WERI-Rb-1 (cell line): ENCODE data around the gene PRKCE.

Source experiments
- DNase-seq: peaks from one replicate; pipeline ENCODE4 v3.0.0-alpha.2; 2020
- H3K27ac ChIP-seq: fragments of 250-450 bp; sonication (Bioruptor Pico); 2 replicates; pipeline ENCODE4 v1.5.1; 2020; ENCODE audit warnings: mild to moderate bottlenecking, moderate library complexity
- H3K27me3 ChIP-seq: fragments of 250-450 bp; sonication (Bioruptor Pico); 2 replicates; pipeline ENCODE4 v1.5.1; 2021; ENCODE audit warnings: mild to moderate bottlenecking, low read depth, moderate library complexity; ENCODE audit not compliant: insufficient read depth, severe bottlenecking
- H3K36me3 ChIP-seq: fragments of 250-450 bp; sonication (Bioruptor Pico); 2 replicates; pipeline ENCODE4 v1.5.1; 2020; ENCODE audit warnings: mild to moderate bottlenecking, moderate library complexity
- H3K4me3 ChIP-seq: 2 replicates; pipeline ENCODE4 v1.5.1; 2011; ENCODE audit warnings: low read depth, mild to moderate bottlenecking, control low read depth, low read length
- H3K9me3 ChIP-seq: fragments of 250-450 bp; sonication (Bioruptor Pico); 2 replicates; pipeline ENCODE4 v1.5.1; 2021; ENCODE audit warnings: mild to moderate bottlenecking, moderate library complexity; ENCODE audit not compliant: severe bottlenecking
- CTCF ChIP-seq: IDR thresholded peaks from 2 replicates; pipeline ENCODE4 v1.5.1; 2011; ENCODE audit warnings: low read depth, mild to moderate bottlenecking, control low read depth, inconsistent platforms, low read length

The PRKCE gene

GRCh38 chr2:46171411-46171953, 520.0 kb downstream of the PRKCE start:
- no peak overlapping the region for H3K27ac ChIP-seq
- no peaks in the 10 kb centered on the region for H3K27me3 ChIP-seq
- no peak for DNase-seq

GRCh38 chr2:46171996-46172546, 520.6 kb downstream of the PRKCE start:
- no peak for DNase-seq
- Histone ChIP-seq H3K4me3 (no peak overlapping the region), H3K27me3 (no peaks in the 10 kb centered on the region), H3K36me3 (no peaks in the 10 kb centered on the region), H3K27ac (no peak overlapping the region), H3K9me3 (no peaks in the 10 kb centered on the region)
- no peak for TF ChIP-seq CTCF

More at GRCh38 chr2:46171411-46171953, 520.0 kb downstream of the PRKCE start:
- Histone ChIP-seq H3K9me3 (no peaks in the 10 kb centered on the region), H3K36me3 (no peaks in the 10 kb centered on the region), H3K4me3 (no peak overlapping the region)
- TF ChIP-seq CTCF = no peak

- no peaks in the 10 kb centered on the region for H3K36me3 ChIP-seq
- H3K27ac ChIP-seq = no peak overlapping the region
- H3K27me3 ChIP-seq = no peaks in the 10 kb centered on the region
- H3K4me3 ChIP-seq = no peak overlapping the region
- H3K9me3 ChIP-seq = no peaks in the 10 kb centered on the region
- DNase-seq = no peak
- no peak for TF ChIP-seq CTCF
These were observed 521.6 kb downstream of the PRKCE start for GRCh38 chr2:46173030-46173429.

- no peak for DNase-seq
- H3K27me3 ChIP-seq = no peaks in the 10 kb centered on the region
- no peak overlapping the region for H3K27ac ChIP-seq
These were observed 522.3 kb downstream of the PRKCE start for GRCh38 chr2:46173636-46174250.

GRCh38 chr2:46174345-46175170, 523.1 kb downstream of the PRKCE start:
- Histone ChIP-seq H3K9me3 (no peaks in the 10 kb centered on the region), H3K27ac (no peak overlapping the region), H3K36me3 (no peaks in the 10 kb centered on the region), H3K27me3 (no peaks in the 10 kb centered on the region), H3K4me3 (no peak overlapping the region)
- DNase-seq = no peak
- no peak for TF ChIP-seq CTCF

More at GRCh38 chr2:46173636-46174250, 522.3 kb downstream of the PRKCE start:
- H3K36me3 ChIP-seq = no peaks in the 10 kb centered on the region
- H3K4me3 ChIP-seq = no peak overlapping the region
- H3K9me3 ChIP-seq = no peaks in the 10 kb centered on the region
- no peak for TF ChIP-seq CTCF
